ENCODE measurements around the gene SHISA7.

The SHISA7 gene

DNA sequence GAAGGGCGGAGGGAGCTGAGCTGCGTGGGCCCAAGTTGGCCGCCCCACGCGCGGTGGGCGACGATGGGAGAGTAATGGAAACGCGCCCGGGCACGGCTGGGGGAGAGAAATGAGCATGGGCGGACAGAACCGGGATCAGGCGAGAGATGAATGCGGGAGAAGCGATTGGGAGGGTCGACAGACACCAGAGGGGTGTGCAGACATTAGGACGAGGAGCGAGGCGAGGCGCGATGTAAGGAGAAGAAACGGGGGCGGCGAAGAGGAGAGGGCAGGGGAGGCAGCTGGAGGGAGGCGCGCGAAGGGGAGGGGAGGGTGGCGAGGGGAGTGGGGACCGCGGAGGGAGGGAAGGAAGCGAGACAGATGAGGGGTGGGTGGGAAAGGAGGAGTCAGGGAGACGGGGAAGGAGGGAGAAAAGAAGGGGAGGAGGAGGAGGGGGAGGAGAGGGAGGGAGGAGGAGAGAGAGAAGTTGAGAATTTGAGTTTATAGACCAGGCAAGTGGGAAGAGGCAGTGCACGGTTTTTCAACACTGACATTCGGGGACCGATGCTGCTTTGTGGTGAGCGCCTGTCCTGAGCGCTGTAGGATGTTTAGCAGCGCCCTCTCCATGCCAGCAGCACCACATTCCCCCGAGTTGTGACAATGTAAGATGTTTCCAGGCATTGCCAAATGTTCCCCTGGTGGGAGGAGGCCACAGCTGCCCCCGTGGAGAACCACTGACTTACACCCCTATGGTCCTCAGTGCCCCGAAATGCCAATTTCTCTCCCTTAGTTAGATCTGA is at the start of gene SHISA7:
SHISA7 (minus strand) TSS at position 256 of the 779 bp plus-strand sequence. CDS start 437 bp downstream, outside the sequence.
- no peak for DNase-seq (ENCODE audit: low read depth in 2 of 2)
- H3K4me3 ChIP-seq (replicated peaks in 1 of 2; ENCODE audit: low read depth in 2 of 2, low read length in 2 of 2): no peak within 1 kb of the TSS
- TF ChIP-seq CTCF (IDR thresholded peaks at IDR 0.05; ENCODE audit: low read depth, low read length): no peak

- DNase-seq (ENCODE audit: low read depth in 2 of 2): no peak
- TF ChIP-seq CTCF (IDR thresholded peaks at IDR 0.05; ENCODE audit: low read depth, low read length): no peak
- no peak overlapping the region for H3K4me3 ChIP-seq (replicated peaks in 1 of 2; ENCODE audit: low read depth in 2 of 2, low read length in 2 of 2)
Observed at GRCh38 chr19:55492362-55492944, 49.4 kb upstream of the SHISA7 start.

DNA sequence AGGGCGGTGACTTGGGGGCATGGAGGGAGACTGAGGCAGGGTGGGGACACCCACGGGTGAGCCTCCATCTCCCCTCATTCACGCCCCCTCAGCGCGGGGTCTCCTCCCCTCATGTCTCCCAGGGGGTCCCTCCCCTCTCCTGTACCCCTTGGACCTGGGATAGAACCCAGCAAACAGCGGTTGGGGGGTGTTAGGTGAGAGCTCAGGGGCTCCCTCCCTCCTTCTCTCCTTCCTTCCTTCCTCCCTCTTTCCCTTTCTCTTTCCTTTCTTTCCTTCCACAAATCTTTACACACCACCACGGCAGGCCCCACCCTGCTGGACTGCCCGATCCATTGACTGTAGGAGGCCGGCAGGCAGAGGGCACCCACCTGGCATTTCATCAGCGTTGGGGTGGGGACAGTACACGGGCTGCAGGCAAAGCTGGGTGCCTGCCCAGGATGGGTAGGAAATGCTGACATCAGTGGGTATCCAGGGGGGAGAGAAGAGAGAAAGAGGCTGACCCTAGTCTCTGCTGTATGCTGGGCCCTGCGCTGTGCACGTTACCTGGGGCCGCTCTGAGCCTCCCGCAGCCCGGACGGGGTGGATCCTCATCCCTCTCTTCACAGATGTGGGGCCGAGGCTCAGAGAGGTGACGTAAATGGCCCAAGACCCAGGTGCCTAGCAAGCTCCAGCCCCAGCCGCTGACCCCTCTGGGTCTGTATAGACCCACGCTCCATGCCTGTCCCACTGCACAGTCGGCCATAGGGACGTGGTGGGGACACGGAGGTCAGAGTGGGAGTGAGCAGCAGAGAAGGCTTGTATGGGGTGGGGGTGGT is 48.7 kb upstream of the SHISA7 start:
- no peak overlapping the region for H3K4me3 ChIP-seq (replicated peaks in 1 of 2; ENCODE audit: low read depth in 2 of 2, low read length in 2 of 2)
- DNase-seq (ENCODE audit: low read depth in 2 of 2): no peak
- no peak for TF ChIP-seq CTCF (IDR thresholded peaks at IDR 0.05; ENCODE audit: low read depth, low read length)

GRCh38 chr19:55490478-55491432 is 47.7 kb upstream of the SHISA7 start:
- H3K4me3 ChIP-seq (replicated peaks in 1 of 2; ENCODE audit: low read depth in 2 of 2, low read length in 2 of 2): no peak overlapping the region
- peak in 1 of 2 donors; percentile 36 for DNase-seq (ENCODE audit: low read depth in 2 of 2)
- TF ChIP-seq CTCF (IDR thresholded peaks at IDR 0.05; ENCODE audit: low read depth, low read length): no peak

DNA sequence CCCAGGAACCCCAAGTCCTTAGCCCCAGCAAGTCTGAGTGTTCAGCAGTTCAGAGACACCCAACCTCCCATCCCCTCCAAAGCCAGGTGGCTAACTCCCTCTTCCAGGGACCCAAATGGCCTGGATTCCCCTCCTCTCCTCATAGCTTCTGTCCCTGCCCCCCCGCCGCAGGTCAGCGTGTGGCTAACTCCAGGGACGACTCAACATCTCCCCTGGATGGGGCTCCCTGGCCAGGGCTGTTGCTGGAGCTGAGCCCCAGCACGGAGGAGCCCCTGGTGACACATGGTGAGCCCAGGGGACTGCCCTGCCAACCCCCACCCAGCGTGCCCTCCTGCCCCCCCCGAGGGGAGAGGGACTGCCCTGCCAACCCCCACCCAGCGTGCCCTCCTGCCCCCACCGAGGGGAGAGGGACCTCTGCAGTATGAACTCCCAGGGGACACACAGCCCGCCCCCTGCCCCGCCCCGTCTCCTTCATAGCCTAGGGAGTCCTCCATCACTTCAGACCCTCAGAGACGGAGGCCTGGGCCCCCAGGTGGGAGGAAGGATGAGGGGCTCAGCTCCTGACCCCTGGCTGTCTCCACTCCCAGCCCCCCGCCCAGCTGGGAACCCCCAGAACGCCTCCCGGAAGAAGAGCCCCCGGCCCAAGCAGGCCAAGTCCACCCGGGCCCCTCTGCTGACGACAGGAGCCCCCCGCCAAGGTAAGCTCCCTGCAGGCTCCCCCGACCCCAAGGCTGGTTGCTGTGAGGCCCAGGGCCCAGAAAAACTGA is 46.8 kb upstream of the SHISA7 start:
- TF ChIP-seq CTCF (IDR thresholded peaks at IDR 0.05; ENCODE audit: low read depth, low read length): no peak

More for the DNA sequence above, 46.8 kb upstream of the SHISA7 start:
- no peak overlapping the region for H3K4me3 ChIP-seq (replicated peaks in 1 of 2; ENCODE audit: low read depth in 2 of 2, low read length in 2 of 2)
- DNase-seq (ENCODE audit: low read depth in 2 of 2): no peak

Data from cardiac fibroblast (primary cell).